ENCODE measurements around the gene PDHX. TPM values are rescaled to one million over a fixed set of nuclear protein-coding genes. Genes with fewer than 3 reads are reported as not detected.

The PDHX gene
- total and polyA plus RNA-seq, 10 of the 15 experiments (the other 5 are each of a cell fraction or from before 2014, with no cell fraction given) = 14.5 to 41.9 (median 28.0) TPM

- FAIRE-seq = no peak
- RAD21 ChIA-PET (ENCODE audit: unreplicated experiment) = interaction anchor here (0.5 to 3.7 kb wide), 5 partner anchors 12 to 132 kb away, joined by 4 to 20 read pairs (median 4); no protein-coding TSS in a partner anchor
- intact Hi-C loops (cut with micrococcal nuclease; ENCODE audit: unreplicated experiment) (no loop called here), in situ Hi-C loops (cut with MboI) (loop anchor here (5.0 kb wide), 2 partner anchors 66 to 131 kb away; no protein-coding TSS in a partner anchor)
- Histone ChIP-seq H3K27me3 (replicated peaks in 1 of 2; ENCODE audit: control insufficient read depth in 2 of 2, insufficient read depth in 2 of 2, low read length in 1 of 2) (no peaks in the 10 kb centered on the region), H3K9me3 (replicated peaks; ENCODE audit: control insufficient read depth, insufficient read depth, low read length) (no peaks in the 10 kb centered on the region), H3K4me3 (no peak overlapping the region), H3K9ac (ENCODE audit: control insufficient read depth, insufficient read depth, low read length) (no peak overlapping the region), H3K4me2 (ENCODE audit: control insufficient read depth, insufficient read depth) (no peak overlapping the region), H3K4me1 (ENCODE audit: control insufficient read depth, insufficient read depth, low read length) (peaks cover 33% of the 10 kb centered on the region), H2AFZ (ENCODE audit: control insufficient read depth, low read depth, low read length) (no peak overlapping the region), H4K20me1 (ENCODE audit: control insufficient read depth, insufficient read depth) (no peaks in the 10 kb centered on the region), H3K27ac (ENCODE audit: control insufficient read depth, insufficient read depth) (no peak overlapping the region), H3K36me3 (ENCODE audit: control insufficient read depth in 2 of 2, insufficient read depth in 2 of 2, low read length in 1 of 2) (no peaks in the 10 kb centered on the region), H3K79me2 (ENCODE audit: control insufficient read depth, insufficient read depth, low read length) (no peaks in the 10 kb centered on the region)
- ATAC-seq = no peak
- CTCF ChIA-PET = interaction anchor here (0.9 to 1.7 kb wide), 2 partner anchors 14 to 85 kb away, joined by 3 read pairs; no protein-coding TSS in a partner anchor
- BruUV-seq (replicated peaks) = no TSS peak
- 83% methylated on average over 4 of the region's 4 CpGs for WGBS (ENCODE audit: insufficient coverage, insufficient replicate concordance, low lambda C conversion rate, missing lambda C conversion rate)
- POLR2A ChIA-PET = interaction anchor here (0.7 kb wide), 4 partner anchors 12 to 154 kb away, joined by 3 to 6 read pairs (median 3); no protein-coding TSS in a partner anchor
- SMC1A ChIA-PET (ENCODE audit: uncharacterized antibody, unreplicated experiment) = interaction anchor here (0.9 to 3.8 kb wide), 9 partner anchors 11 to 226 kb away, joined by 3 to 18 read pairs (median 3); no protein-coding TSS in a partner anchor
- DNase-seq (ENCODE audit: low read depth, low spot score) = no peak
- TF ChIP-seq E2F8 (IDR thresholded peaks at IDR 0.05; ENCODE audit: low read depth, partially characterized antibody) = no peak
- TF ChIP-seq NFYB (IDR thresholded peaks at IDR 0.05; ENCODE audit: insufficient read depth, low read depth, low read length) = no peak
- TF ChIP-seq SUZ12 (IDR thresholded peaks at IDR 0.05; ENCODE audit: unreplicated experiment) = no peak
- TF ChIP-seq RFX5 (IDR thresholded peaks at IDR 0.05; ENCODE audit: low read depth, low read length) = no peak
- TF ChIP-seq IRF4 (IDR thresholded peaks at IDR 0.05; ENCODE audit: low read depth, low read length) = no peak
- TF ChIP-seq ZNF592 (IDR thresholded peaks at IDR 0.05) = no peak
- TF ChIP-seq ZNF24 (IDR thresholded peaks at IDR 0.05) = no peak
- no peak for TF ChIP-seq KDM1A (IDR thresholded peaks at IDR 0.05; ENCODE audit: borderline replicate concordance)
- TF ChIP-seq NFIC (IDR thresholded peaks at IDR 0.05; ENCODE audit: low read depth, low read length) = no peak
- no peak for TF ChIP-seq MYC (IDR thresholded peaks at IDR 0.05; ENCODE audit: insufficient read depth, insufficient read length, insufficient replicate concordance, low read length, severe bottlenecking)
- TF ChIP-seq NBN (IDR thresholded peaks at IDR 0.05) = no peak
- no peak for TF ChIP-seq TCF12 (IDR thresholded peaks at IDR 0.05; ENCODE audit: low read depth, low read length)
- TF ChIP-seq ZNF207 (IDR thresholded peaks at IDR 0.05; ENCODE audit: borderline replicate concordance) = no peak
- no peak for TF ChIP-seq CEBPZ (IDR thresholded peaks at IDR 0.05; ENCODE audit: low read depth, low read length)
- no peak for TF ChIP-seq STAT3 (IDR thresholded peaks at IDR 0.05; ENCODE audit: low read depth, low read length)
These were observed 95.0 kb downstream of the PDHX start for GRCh38 chr11:35011389-35011788.

Measured in GM12878 (cell line).